CD4-positive, alpha-beta T cell treated with Interferon gamma for 1 hour (primary cell): ENCODE data around the gene TMEM218.

ENCODE experiments used
- DNase-seq: peaks from one replicate; pipeline ENCODE4 v3.0.0-alpha.2; 2020

TMEM218 gene

DNA sequence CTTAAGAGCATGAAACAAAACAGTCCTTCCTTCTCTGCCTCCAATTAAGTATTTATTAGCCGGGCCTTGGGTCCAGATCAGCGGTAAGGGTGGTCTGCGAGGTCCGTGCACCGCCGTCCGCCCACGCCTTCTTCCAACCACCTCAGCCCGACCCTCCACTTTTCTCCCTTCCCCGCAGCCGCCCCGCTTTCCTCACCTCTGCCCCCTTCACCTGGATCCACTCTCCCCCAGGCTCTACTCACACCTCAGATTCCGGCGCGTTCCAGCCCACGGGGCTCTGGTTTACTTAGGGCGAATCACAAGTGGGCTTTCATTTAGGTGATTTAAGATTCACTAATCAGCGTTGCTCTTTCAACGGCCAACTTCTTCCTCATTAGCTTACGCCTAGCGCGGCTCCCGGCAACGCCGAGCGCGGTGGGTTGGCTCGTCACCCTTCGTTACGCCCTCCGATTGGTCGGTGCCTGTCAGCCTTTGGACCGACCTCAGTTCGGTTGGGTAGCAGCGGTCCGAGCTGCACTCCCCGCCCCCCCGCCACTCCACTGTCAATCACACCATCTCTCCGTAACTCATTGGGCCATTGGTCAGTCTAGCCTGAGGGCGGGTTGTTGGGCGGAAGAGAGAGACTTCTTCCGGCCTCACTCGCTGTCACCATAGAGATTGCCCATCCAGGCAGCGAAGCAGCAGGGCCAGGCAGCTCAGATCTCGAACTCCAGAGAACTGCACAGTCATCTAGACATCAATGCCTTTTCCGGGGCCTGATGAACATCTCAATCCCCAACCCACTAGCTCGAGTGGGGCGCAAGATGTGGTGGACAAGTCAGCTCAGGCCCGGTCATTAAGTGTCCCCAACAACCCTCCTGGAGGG, at the start of gene TMEM218:
Gene TMEM218, minus strand, starts transcription at position 284 of the 865 bp plus-strand sequence. CDS start 9,385 bp downstream, outside the sequence.
- peak; percentile 99 for DNase-seq

DNA sequence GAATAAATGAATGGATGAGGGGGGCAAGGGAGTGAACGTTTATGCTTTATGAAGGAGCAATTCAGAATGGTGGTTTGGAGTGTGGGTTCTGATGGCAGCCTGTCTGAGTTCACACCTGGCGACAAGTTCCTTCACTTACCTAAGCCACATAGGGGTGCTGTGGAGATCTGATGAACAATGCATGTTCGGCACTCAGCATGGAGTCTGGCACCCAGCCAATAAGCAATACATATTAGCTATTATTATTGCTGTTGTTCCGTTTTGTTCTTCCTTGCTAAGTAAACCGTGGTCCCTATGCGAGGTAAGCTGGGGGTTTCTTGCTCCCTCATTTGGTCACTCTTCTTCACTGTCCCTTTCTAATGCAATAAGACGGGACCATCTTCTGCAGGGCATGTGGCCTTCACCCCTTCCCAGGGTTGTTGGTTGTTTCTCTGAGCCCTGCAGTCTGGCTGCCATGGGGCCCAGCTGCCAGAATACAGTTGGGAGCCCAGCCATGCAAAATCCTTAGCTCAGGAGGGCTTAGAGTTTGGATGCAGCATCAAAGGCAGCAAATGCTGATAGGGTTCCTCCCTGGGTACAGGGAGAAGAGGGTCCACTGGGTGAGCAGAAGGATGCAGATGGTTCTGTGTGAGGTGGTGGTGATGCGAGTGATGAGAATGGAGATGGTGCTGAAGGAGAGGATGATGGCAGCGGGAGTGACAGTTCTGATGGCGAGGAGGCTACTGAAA, 46.7 kb upstream of the TMEM218 start:
- DNase-seq, result no peak

DNA sequence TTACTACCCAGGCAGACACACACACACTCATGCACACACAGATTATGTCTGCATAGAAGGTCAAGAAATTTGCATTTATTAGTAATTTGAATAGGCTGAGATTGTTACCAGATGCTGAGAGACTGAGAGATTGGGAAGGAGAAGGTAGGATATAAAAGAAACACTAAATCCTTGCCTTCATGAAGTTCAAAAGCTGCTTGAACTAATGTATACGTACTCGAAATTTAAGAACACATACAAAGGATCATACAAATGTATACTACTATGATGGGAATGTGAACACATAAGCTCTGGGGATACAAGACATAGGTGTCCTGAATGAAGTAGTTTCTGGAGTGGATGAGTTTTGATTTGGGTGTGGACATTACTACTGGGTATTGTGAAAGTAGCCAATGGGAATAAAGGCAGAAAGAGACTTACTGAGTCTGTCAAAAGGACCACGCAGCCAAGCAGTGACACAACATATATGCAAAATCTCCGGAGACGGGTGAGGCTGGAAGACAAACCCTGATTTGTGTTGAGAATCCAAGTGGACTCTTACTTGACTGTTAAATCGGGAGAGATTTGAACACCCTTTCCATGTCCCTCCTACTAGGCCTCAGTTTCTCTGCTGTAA, 45.8 kb upstream of the TMEM218 start:
- no peak for DNase-seq

DNA sequence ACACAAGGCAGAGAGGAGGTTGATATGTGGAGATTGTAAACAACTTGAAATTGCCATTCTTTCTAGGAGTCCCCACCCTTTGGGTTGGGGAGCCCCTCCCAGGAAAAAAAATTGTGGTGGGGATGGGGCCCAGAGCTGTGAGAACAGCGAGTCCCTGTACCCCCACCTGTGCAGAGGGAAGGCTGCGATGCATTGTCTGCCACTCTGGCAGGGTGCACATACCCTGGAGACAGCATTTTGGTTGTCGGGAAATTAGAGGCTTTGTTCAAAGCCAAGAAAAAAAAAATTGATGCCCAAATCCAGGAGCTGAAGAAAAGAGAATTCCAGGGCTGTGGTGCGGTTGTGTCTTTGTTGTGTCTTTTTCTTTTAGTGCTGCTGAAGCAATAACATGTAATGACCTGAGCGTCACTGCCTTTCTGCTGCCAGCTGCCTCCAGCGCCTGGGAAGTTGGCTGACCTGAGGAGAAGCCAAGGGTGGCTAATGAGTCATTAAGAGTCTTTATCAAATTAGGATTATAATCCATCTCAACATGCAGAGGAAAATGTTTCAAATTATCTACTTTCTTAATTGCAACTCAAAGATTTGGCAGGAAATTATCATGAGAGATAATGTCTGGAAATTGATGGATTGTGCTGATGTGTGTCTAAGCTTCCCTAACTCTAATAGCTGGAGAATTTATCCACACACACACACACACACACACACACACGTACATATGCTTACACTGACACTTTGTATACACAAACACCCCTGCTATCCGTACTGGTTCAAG, 45.1 kb upstream of the TMEM218 start:
- DNase-seq, result no peak

DNA sequence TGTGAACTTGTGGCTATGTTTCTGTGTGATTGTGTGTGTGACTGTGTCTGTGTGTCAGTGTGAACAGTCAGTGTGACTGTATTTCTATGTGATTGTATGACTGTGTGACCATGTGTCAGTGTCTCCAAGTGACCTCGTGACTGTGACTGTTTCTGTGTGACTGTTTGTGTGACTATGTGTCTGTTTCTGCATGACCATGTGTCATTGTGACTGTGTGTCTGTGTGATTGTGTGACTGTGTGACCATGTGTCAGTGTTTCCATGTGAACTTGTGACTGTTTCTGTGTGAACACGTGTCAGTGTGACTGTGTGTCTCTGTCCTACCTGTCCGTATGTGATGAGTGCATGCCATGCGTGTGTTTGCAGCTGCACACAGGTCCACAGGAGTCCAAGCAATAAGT, 44.3 kb upstream of the TMEM218 start:
- no peak for DNase-seq

DNA sequence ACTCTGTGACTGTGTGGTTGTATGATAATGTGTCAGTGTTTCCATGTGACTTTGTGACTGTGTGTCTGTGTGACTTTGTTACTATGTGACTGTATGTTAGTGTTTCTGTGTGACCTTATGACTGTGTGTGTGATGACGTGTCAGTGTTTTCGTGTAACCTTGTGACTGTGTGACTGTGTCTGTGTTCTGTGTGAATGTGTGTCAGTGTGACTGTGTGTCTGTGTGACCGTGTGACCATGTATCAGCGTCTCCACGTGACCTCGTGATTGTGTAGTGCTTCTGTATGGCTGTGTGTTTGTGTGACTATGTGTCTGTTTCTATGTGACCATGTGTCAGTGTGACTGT, 43.6 kb upstream of the TMEM218 start:
- DNase-seq, result no peak

DNA sequence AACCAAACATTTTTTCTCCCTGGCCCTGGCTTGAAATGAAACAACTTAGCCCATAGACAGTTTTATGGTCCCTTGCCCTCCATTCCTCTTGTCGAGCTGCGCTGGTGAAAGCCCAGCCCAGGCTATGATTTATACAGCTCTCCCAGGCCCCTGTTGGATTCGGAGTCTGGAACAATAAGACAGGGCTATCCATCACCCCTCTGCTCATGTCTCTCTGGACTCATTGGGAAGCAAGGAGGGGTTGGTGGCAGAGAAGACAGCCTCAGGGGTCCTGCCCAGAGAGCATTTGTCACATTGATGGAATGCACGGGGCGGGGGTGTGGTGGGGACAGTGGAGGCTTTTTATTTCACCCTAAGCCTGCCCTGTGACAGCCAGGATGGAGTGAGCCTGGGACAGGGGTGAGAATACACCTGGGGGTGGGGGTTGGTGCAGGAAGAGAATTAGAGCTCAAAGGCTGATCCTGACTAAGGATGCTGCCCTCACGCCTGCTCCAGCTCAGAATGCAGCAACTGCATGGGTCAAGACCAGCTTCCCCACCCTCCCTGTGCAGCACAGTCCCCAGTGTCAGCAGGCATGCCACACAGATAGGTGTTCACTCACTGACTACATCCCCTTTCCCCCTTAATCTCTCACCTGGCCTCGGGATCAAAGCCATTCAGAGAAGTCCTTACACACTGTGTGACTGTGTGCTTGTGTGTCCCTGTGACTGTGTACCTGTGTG, 43.1 kb upstream of the TMEM218 start:
- no peak for DNase-seq

DNA sequence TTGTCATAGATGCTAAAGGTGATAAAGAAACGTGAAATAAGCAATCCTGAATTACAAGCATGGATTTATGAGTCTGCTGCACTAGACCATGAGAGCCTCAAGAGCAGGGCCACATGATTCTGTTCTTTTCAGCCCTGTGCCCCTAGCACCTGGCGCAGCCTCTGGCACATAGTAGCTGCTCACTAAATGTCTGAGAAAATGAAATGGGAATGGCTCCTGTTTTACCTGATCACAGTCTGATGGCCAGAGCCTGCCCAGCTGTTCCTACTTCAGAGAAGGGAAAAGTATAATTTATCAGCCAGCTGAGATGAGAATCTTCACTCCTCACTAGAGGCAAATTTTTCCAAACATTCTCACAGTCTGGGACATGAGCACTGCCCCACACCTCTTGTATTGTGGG, 42.4 kb upstream of the TMEM218 start:
- DNase-seq, result no peak

DNA sequence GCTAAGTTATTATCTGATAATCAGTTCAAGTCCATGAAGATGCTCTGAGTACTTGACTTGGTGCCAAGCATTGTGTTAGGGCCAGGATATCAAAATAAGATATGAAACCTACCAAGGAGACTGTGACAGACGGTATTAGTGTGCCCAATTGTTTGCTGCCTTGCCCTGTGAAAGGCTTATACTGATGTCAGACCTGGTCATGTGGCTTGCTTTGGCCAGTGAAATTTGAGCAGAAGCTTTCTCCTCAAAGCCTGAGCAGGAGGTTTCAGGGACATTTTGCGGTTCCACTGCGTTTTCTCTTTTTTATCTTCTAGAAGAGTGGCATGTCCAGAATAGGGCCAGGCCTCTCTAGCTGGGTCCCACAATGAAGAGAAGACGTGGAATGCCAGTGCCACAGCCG, 37.3 kb upstream of the TMEM218 start:
- no peak for DNase-seq

DNA sequence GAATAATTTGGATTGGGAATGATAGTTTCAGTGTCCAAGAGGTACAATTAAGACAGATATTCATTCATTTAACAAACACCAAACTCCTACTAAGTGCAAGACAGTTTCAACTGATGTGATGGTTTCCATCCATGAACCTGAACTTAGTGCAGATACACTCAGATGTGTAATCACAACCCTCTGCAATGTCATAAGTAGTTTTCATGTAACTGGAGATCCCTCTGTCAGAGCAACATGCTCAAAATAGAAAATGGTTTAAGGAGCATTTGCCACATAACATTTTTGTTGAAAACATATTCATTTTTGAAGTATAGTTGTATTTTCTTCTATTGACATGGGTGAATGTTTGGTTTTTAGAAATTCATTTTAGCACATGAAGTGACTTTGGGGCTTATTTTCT, 36.6 kb upstream of the TMEM218 start:
- DNase-seq, result no peak

DNA sequence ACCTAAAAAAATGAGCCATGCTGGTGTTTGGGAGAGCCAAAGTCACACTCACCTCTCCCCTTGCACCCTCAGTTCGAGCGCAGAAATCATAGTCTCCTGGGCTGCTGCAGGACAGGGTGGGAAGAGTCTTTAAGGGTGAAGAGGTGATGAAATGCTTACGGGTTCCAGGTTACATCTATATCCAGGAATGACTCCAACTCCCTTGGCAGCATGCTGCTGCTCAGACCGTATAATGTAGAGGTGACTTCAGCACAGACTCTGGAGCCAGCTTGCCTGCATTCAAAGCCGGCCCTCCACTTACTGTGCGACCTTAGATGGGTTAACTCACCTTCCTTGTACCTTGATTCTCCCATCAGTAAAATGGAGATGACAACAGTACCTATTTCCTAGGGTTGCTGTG, 35.9 kb upstream of the TMEM218 start:
- DNase-seq, result no peak

DNA sequence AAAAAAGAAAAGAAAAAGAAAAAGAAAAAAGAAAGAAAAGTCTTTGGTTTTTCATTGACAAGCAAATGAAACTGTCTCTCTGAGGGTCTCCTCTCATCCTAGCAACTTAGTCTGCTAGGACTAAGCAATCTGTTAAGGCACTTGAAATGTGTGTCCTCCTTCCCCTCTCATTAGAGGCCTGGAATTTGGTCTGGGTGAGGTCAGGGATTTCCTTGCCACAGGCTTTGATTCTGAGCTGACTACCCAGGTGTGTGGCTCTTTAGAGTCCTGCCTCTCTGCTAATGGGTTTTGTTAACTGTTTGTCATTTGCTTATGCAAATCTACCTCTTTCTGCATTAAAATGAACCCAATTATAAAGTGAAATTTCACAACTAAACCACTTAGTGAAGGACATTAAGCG, 34.8 kb upstream of the TMEM218 start:
- DNase-seq, result no peak

DNA sequence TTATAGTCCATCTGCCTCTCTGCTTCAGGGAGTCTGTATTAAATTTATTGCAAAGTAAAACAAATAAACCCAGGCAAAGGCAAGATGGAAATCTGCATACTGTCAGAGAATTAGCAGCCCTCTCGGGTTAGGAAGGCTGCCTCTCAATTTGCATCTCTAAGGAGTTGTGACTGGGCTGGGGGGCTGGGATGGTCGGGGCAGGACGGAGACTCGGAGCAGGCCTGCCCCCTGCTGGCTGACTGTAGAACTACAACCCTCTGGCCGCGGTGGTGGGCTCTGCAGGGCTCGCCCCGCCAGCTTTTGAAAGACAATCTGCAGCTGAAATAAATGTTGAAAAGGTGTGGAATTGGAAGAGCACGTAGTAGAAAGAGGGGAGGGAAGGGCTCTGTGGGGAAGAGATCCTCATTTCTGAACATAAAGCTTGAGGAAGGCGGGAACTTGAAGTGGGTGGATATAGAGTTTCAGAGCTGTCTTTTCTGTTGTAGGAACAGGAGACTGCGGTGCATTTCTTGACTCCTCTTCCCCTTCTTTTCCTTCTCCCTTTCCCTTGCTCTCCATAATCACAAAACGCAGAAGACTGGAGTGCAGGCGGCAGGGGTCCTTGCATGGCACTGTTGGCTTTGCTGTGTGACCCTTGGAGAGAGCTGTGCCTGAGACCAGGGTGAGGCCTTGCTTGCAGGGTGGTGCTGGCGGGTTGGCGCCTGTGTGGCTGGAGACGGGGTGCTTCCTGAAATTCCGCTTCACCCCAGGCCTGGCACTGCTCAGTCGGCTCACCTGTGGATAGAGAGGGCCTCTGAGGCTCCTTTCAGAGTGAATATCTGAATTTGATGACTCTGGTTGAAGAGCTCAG, 30.5 kb upstream of the TMEM218 start:
- peak; percentile 35 for DNase-seq

DNA sequence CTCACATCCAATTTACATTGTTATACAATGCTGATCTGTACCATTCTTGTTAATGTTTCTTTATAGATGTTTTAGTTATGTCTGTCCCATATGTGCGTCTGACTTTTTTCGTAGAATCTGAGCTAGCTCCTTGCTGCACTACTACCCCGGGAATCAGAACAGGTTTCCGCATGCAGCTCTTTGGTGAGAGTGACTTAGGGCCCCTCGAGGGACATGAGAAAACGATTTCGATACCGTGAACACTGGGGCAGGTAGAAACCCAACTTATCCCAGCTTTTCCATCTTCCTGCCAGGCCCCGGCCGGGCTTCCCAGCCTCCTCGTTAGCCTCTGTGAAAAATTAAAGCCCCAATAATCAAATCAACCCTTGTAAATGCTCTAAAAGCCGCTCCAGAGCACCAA, 29.8 kb upstream of the TMEM218 start:
- DNase-seq, result no peak

DNA sequence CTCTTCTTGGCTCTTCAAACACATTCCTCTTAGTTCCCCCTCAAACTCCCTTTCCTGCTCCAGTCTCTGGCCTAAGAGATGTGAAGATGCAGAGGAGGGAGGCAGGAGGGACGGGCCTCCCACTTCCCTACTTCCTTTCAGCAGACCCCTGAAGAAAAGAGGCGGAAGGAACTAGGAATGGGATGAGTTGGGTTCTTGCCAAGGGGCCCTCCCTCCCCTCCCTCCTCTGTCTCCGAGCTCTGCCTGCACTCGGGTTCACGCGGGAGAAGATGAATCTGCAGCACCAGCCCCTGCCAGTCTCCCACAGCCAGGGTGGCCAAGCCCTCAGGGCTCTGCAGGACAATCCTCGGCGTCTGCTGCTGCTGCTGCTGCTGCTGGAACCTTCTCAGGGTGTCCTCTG, 28.8 kb upstream of the TMEM218 start:
- DNase-seq, result no peak

DNA sequence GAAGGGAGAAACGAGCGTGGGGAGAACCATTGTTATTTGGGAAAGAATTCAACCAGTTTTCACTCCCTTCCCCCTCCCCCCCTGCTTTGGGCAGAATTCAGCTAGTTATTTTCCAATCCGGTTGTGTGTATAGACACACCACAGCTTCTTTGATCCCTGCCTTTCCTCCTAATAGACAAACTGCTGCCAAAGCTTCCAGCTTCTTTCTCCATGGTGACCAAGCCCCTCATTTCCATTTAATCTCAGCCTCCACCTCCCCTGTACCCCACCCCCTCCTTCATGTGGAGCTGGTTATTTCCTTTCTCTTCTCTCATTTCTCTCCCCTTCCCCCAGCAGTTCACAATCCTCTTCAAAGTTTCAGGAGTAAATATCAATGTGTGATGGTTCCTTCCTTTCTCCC, 28.4 kb upstream of the TMEM218 start:
- DNase-seq, result no peak

DNA sequence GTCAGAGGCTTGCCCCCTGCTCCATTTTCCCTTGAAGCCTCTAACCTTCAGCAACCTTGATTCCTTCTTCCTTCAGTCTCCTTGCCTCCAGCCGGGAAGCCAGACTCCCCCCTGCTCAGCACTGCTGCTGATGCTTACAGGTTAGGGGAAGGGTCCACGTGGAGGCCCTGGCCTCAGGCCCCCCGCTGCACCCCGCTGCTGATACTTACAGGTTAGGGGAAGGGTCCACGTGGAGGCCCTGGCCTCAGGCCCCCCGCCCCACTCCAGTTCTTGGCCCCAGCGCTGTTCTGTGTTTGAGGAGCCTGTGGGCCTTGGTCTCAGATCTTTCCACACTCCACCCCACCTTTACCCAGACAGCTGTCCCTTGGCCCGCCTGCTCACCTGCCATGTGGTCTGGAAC, 27.5 kb upstream of the TMEM218 start:
- no peak for DNase-seq

DNA sequence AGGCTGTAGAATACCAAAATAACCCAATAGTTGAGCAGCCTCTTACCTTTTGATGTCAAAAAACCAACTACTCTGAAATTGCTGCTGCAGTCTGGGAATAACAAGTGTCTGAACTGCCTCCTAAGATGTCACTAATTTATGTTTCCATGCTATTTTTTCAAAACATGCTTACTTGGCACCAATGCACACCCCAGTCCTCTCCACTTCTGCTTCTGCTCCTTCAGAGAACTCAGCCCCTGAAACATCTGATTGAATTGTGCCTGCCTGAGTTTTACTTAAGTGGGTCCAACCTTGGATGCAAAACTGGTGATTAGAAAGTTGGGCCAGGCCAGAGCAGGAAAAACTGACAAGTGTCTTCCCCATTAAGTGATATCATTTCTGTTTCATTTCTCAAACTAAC, 24.6 kb upstream of the TMEM218 start:
- DNase-seq, result no peak

DNA sequence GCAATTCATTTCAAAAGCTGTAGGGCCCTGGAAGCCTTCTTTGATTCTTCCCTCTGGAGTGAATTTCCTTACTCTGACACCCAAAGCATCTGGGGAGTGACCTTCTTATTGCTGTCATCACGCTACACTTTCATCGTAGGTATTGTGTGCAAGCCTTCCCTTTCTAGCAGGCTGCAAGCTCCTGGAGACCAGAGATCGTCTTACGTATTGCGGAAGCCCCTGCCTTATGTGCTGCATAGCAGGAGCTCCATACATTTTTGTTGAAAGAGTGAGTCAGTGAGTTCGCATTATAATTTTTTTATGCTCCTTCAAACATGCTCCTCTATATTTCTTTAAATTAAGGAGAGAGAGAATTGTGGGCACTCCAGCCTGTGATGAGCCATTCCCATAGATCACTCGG, 21.2 kb upstream of the TMEM218 start:
- DNase-seq, result no peak

DNA sequence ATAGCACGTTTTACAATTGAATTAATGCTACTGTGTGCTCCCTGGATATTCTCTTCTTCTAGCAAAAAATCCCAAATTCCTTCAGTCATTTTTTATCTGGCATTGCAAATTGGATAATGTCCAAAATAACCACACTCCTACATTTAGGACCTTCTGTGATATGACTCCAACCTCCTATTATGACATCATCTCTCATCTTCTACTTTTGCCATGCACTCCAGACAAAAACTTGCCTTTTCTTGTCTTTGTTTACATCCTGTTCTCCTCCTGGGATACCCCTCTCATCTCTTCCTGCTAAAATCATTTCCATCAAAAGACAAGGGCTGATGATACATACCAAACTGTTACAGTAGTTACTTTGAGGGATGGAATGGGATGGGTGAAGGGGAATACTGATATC, 20.6 kb upstream of the TMEM218 start:
- DNase-seq, result no peak

DNA sequence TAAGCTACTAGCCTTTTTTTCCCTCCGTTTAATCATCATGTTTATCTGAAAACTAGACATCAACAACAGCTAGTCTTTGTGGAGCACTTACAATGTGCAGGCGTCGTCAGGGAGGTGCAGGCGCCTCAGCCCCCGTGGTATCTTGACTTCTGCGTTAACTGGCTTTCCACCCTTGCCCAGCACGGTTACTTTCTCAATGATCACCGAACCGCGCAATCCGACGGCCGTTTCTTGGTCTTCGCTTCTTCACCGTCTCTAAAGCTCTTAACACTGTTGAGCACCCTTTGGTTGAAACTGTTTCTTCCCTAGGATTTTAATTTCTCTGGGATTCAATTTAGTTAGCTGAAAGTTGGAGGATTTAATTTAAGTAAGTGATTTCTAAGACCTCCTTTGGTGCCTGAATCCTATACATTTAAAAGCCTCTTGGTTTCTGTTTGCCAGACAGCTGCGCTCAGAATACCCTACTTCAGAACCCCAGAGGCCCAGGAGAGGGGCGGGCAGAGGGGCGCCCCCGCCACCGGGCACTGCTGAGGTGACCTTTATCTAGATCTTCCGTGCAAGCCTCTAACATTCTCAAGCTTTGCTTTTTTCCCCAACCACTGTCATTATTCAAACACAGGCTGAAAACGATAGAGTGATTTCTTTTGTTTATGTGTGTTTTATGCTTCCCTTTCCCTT, 18.0 kb upstream of the TMEM218 start:
- DNase-seq, result no peak
